Kidney (tissue), 14 donors: ENCODE measurements around the gene HOXA13. TPM values are rescaled to one million over a fixed set of nuclear protein-coding genes. Genes with fewer than 3 reads are reported as not detected.

ENCODE experiments used
- DNase-seq, 5 donors: peaks; one replicate each; pipeline ENCODE4 v3.0.0-alpha.2; 2013 to 2020
- FAIRE-seq: peaks from 2 replicates; lab custom pipeline; 2012; peaks lifted over from hg19 to GRCh38; lab: Jason Lieb, UNC
- H3K27ac ChIP-seq, 2 donors: one replicate each; pipeline ENCODE4 v1.7.0; 2013; ENCODE audit warnings: low read depth in 2 of 2, low read length in 2 of 2, inconsistent platforms in 1 of 2
- H3K27me3 ChIP-seq: one replicate; pipeline ENCODE4 v1.7.1; 2013; ENCODE audit warnings: low read length, inconsistent platforms; ENCODE audit not compliant: control insufficient read depth, insufficient read depth
- H3K36me3 ChIP-seq, 3 donors: one replicate each; pipeline versions ENCODE4 v1.7.0 to v1.7.1; 2013; ENCODE audit warnings: low read length in 3 of 3, control low read depth in 1 of 3, inconsistent platforms in 1 of 3; ENCODE audit not compliant: insufficient read depth in 3 of 3, control insufficient read depth in 2 of 3
- H3K4me1 ChIP-seq, 3 donors: one replicate each; pipeline versions ENCODE4 v1.7.0 to v1.7.1; 2013; ENCODE audit warnings: low read length in 3 of 3, inconsistent platforms in 1 of 3, low read depth in 1 of 3; ENCODE audit not compliant: control insufficient read depth in 2 of 3, insufficient read depth in 2 of 3
- H3K4me3 ChIP-seq, 3 donors: one replicate each; pipeline versions ENCODE4 v1.7.0 to v1.8.1; 2013; ENCODE audit warnings: low read length in 3 of 3, control low read depth in 1 of 3, inconsistent platforms in 1 of 3
- H3K9ac ChIP-seq, 3 donors: one replicate each; pipeline versions ENCODE4 v1.7.0 to v1.7.1; 2013; ENCODE audit warnings: low read length in 3 of 3, control low read depth in 1 of 3, inconsistent platforms in 1 of 3
- H3K9me3 ChIP-seq, 3 donors: one replicate each; pipeline versions ENCODE4 v1.7.0 to v1.7.1; 2013; ENCODE audit warnings: low read length in 3 of 3, control low read depth in 1 of 3, inconsistent platforms in 1 of 3; ENCODE audit not compliant: control insufficient read depth in 2 of 3, insufficient read depth in 1 of 3
- CTCF ChIP-seq: IDR thresholded peaks from 3 replicates; pipeline ENCODE4 v1.5.1; 2012; ENCODE audit warnings: mild to moderate bottlenecking, moderate library complexity, borderline replicate concordance; ENCODE audit not compliant: insufficient read depth; ENCODE audit errors: extremely low read depth
- intact Hi-C: fragments of 100-400 bp; cut with DNase I; formaldehyde crosslinking; loops from one replicate; pipeline ENCODE4 v1.11.1; 2022
- polyA plus RNA-seq: library from polyadenylated mRNA; stranded (reverse); fragments of 350-450 nt; fragmentation: Illumina TruSeq; extraction: RNeasy Lipid Tissue Mini Kit (QIAGEN cat#74804); gene quantifications from one replicate; pipeline ENCODE4 v1.2.3, GENCODE V29; 2014; ENCODE audit warnings: low read depth, low replicate concordance; ENCODE audit not compliant: insufficient read depth
- total RNA-seq: library from RNA; stranded (reverse); fragmentation: NEBNext Ultra II Directional; extraction: Animal tissue kit (Norgen Biotek cat#: 25700); gene quantifications from one replicate; pipeline ENCODE4 v1.2.1, GENCODE V29; 2021
- donor health status: control.
- donor health status: control.
- donor health status: control.
- donor health status: control.
- donor health status: control.
- donor health status: DM: yes; HTN: yes; CAD: no.
- donor health status: Normal renal cell carcinoma (clear cell type).

The HOXA13 gene
- total and polyA plus RNA-seq, 2 donors from 2014 or later: 0.17 to 0.44 TPM

GRCh38 chr7:27156508-27156898, 43.4 kb downstream of the HOXA13 start, which contains the start of gene HOXA7:
TSS of gene HOXA7 (minus strand) at chr7:27156675. CDS start at chr7:27156545, 130 bp downstream.
- H3K9me3 ChIP-seq: no peaks in the 10 kb centered on the region
- H3K9ac ChIP-seq: peak within 1 kb of the TSS; percentile 69 to 85 (median 75)
- H3K27me3 ChIP-seq: no peaks in the 10 kb centered on the region

GRCh38 chr7:27155816-27156507, 43.9 kb downstream of the HOXA13 start:
- peak overlapping the region; percentile 96 to 98 for H3K27ac ChIP-seq
- intact Hi-C loops: loop anchor here (10.0 kb wide), 1 partner anchor 781 kb away; no protein-coding TSS in a partner anchor
- no peak for FAIRE-seq
- H3K36me3 ChIP-seq: no peaks in the 10 kb centered on the region
- no peaks in the 10 kb centered on the region for H3K9me3 ChIP-seq
- H3K4me1 ChIP-seq: peaks cover 0 to 19% (median 9%) of the 10 kb centered on the region in 3 donors
- peak overlapping the region; percentile 78 to 83 (median 82) for H3K4me3 ChIP-seq
- no peaks in the 10 kb centered on the region for H3K27me3 ChIP-seq
- DNase-seq: peak in 2 of 5 donors; percentile 69 to 82
- H3K9ac ChIP-seq: peak overlapping the region; percentile 69 to 85 (median 75)
- no peak for TF ChIP-seq CTCF

More at GRCh38 chr7:27156508-27156898, 43.4 kb downstream of the HOXA13 start, which contains the start of gene HOXA7:
- H3K27ac ChIP-seq: peak within 1 kb of the TSS; percentile 96 to 98
- peak; percentile 96 to 98 (median 96) for DNase-seq
- no peak for FAIRE-seq
- peak within 1 kb of the TSS; percentile 78 to 83 (median 82) for H3K4me3 ChIP-seq
- no peaks in the 10 kb centered on the region for H3K36me3 ChIP-seq
- peaks cover 0 to 19% (median 9%) of the 10 kb centered on the region in 3 donors for H3K4me1 ChIP-seq
- intact Hi-C loops: loop anchor here (10.0 kb wide), 1 partner anchor 782 kb away; no protein-coding TSS in a partner anchor
- TF ChIP-seq CTCF: no peak

GRCh38 chr7:27154901-27155815, 44.7 kb downstream of the HOXA13 start:
- intact Hi-C loops: loop anchor here (10.0 kb wide), 1 partner anchor 780 kb away; no protein-coding TSS in a partner anchor
- Histone ChIP-seq H3K27ac (peak overlapping the region; percentile 97 to 98), H3K27me3 (no peaks in the 10 kb centered on the region), H3K4me3 (peak overlapping the region; percentile 78 to 83 (median 82)), H3K9me3 (no peaks in the 10 kb centered on the region), H3K4me1 (peaks cover 0 to 19% (median 10%) of the 10 kb centered on the region in 3 donors), H3K36me3 (no peaks in the 10 kb centered on the region), H3K9ac (peak overlapping the region; percentile 69 to 85 (median 75))
- no peak for TF ChIP-seq CTCF
- DNase-seq (peak in 3 of 5 donors; percentile 72 to 81 (median 76)), FAIRE-seq (no peak)
